GM21717 (cell line): ENCODE measurements around the gene BTBD3.

Source experiments
- ATAC-seq: cut with Tn5 transposase; IDR thresholded peaks from one replicate; pipeline ENCODE4 v1.9.1; 2021; ENCODE audit warnings: mild to moderate bottlenecking, moderate library complexity; ENCODE audit not compliant: unreplicated experiment

BTBD3 gene

GRCh38 chr20:11912659-11913415 lies 4.9 kb upstream of the BTBD3 start:
- ATAC-seq = no peak

GRCh38 chr20:11918391-11918845 lies 725 bp downstream of the BTBD3 start:
- ATAC-seq = no peak

GRCh38 chr20:11918981-11919380 lies 1.3 kb downstream of the BTBD3 start:
- no peak for ATAC-seq

GRCh38 chr20:11919581-11919980 lies 1.9 kb downstream of the BTBD3 start:
- ATAC-seq = no peak

- no peak for ATAC-seq
Measured at GRCh38 chr20:11920083-11920482, 2.4 kb downstream of the BTBD3 start.

- ATAC-seq = no peak
Measured at GRCh38 chr20:11921321-11921720, 3.6 kb downstream of the BTBD3 start.

GRCh38 chr20:11922561-11922960 lies 4.9 kb downstream of the BTBD3 start:
- no peak for ATAC-seq

- ATAC-seq = no peak
Measured at GRCh38 chr20:11924923-11925322, 7.2 kb downstream of the BTBD3 start.

GRCh38 chr20:11926292-11926998 lies 8.8 kb downstream of the BTBD3 start:
- no peak for ATAC-seq

- ATAC-seq = no peak
Measured at GRCh38 chr20:11929947-11930346, 12.3 kb downstream of the BTBD3 start.

- no peak for ATAC-seq
Measured at GRCh38 chr20:11935212-11936154, 17.8 kb downstream of the BTBD3 start.

- ATAC-seq = no peak
Measured at GRCh38 chr20:11936157-11936556, 18.5 kb downstream of the BTBD3 start.

- ATAC-seq = no peak
Measured at GRCh38 chr20:11937230-11937629, 19.5 kb downstream of the BTBD3 start.

- ATAC-seq = no peak
Measured at GRCh38 chr20:11941593-11942246, 24.0 kb downstream of the BTBD3 start.

- no peak for ATAC-seq
Measured at GRCh38 chr20:11943778-11944177, 26.1 kb downstream of the BTBD3 start.

- no peak for ATAC-seq
Measured at GRCh38 chr20:11948806-11949205, 31.1 kb downstream of the BTBD3 start.

GRCh38 chr20:11949711-11950110 lies 32.0 kb downstream of the BTBD3 start:
- ATAC-seq = no peak

GRCh38 chr20:11951696-11952095 lies 34.0 kb downstream of the BTBD3 start:
- ATAC-seq = no peak

GRCh38 chr20:11952639-11953038 lies 34.9 kb downstream of the BTBD3 start:
- ATAC-seq = no peak

- ATAC-seq = no peak
Measured at GRCh38 chr20:11957911-11958310, 40.2 kb downstream of the BTBD3 start.

GRCh38 chr20:11958855-11959254 lies 41.2 kb downstream of the BTBD3 start:
- ATAC-seq = no peak
